AML-193 (cell line): ENCODE measurements around the gene B2M.
"Not testable (repeated sequence)": the region's sequence is repeated elsewhere in the genome, so short reads cannot be mapped to it uniquely, and the experiment has no call there.

Experiments
- DNase-seq, 2 experiments: peaks; one replicate each; lab custom pipeline; 2025; lab: John Stamatoyannopoulos, UW

Gene B2M

GRCh38 chr15:44726136-44726535 lies 14.8 kb downstream of the B2M start:
- DNase-seq: peak in 1 of 2 experiments; percentile 16

GRCh38 chr15:44726568-44727484 lies 15.5 kb downstream of the B2M start:
- DNase-seq: peak; percentile 76 to 81

- no peak for DNase-seq
Observed at GRCh38 chr15:44727485-44728231, 16.3 kb downstream of the B2M start.

GRCh38 chr15:44728232-44728575 lies 16.9 kb downstream of the B2M start:
- DNase-seq: not testable (repeated sequence)

- peak; percentile 97 to 98 for DNase-seq
Observed at GRCh38 chr15:44728576-44729407, 17.5 kb downstream of the B2M start.

- DNase-seq: no peak
Observed at GRCh38 chr15:44729408-44730127, 18.3 kb downstream of the B2M start.

GRCh38 chr15:44734839-44735481 lies 23.6 kb downstream of the B2M start:
- DNase-seq: no peak

GRCh38 chr15:44735482-44736180 lies 24.3 kb downstream of the B2M start:
- DNase-seq: peak; percentile 71 to 72

GRCh38 chr15:44736181-44736765 lies 25.0 kb downstream of the B2M start, which contains the start of gene TRIM69:
TRIM69 (plus strand) TSS chr15:44736528; CDS start chr15:44736705, 177 bp downstream.
- no peak for DNase-seq

GRCh38 chr15:44738340-44738984 lies 27.1 kb downstream of the B2M start:
- peak; percentile 56 to 64 for DNase-seq

GRCh38 chr15:44739222-44739847 lies 28.0 kb downstream of the B2M start:
- DNase-seq: not testable (repeated sequence)

GRCh38 chr15:44743454-44743853 lies 32.1 kb downstream of the B2M start:
- DNase-seq: not testable (repeated sequence)

- DNase-seq: no peak
Observed at GRCh38 chr15:44753345-44753744, 42.0 kb downstream of the B2M start.

GRCh38 chr15:44763187-44763586 lies 51.9 kb downstream of the B2M start:
- no peak for DNase-seq

- DNase-seq: no peak
Observed at GRCh38 chr15:44763848-44764247, 52.5 kb downstream of the B2M start.

- DNase-seq: no peak
Observed at GRCh38 chr15:44765036-44765435, 53.7 kb downstream of the B2M start.
